ENCODE measurements around the gene DRAM1. TPM values are rescaled to one million over a fixed set of nuclear protein-coding genes. Genes with fewer than 3 reads are reported as not detected.
"Not testable (repeated sequence)": the region's sequence is repeated elsewhere in the genome, so short reads cannot be mapped to it uniquely, and the experiment has no call there.

The DRAM1 gene
- total RNA-seq, 4 donors from 2014 or later: 10.0 to 24.9 (median 17.8) TPM

- H3K9me3 ChIP-seq: no peaks in the 10 kb centered on the region
- TF ChIP-seq CTCF (IDR thresholded peaks at IDR 0.05): no peak
- peaks cover 0 to 14% (median 4%) of the 10 kb centered on the region in 4 donors for H3K4me1 ChIP-seq
- no peaks in the 10 kb centered on the region for H3K27me3 ChIP-seq
- H3K36me3 ChIP-seq: no peaks in the 10 kb centered on the region
- no peak overlapping the region for H3K4me3 ChIP-seq
- intact Hi-C loops (cut with DNase I): no loop called here
- DNase-seq (ENCODE audit: extremely low spot score): no peak
- 89% methylated on average over 3 of the region's 3 CpGs for WGBS
- no peak overlapping the region for H3K27ac ChIP-seq (replicated peaks in 1 of 4)
These were observed 19.0 kb upstream of the DRAM1 start for GRCh38 chr12:101858361-101858760.

- H3K27me3 ChIP-seq: no peaks in the 10 kb centered on the region
- no peak overlapping the region for H3K27ac ChIP-seq (replicated peaks in 1 of 4)
- intact Hi-C loops (cut with DNase I): no loop called here
- no peak for DNase-seq (ENCODE audit: extremely low spot score)
- TF ChIP-seq CTCF (IDR thresholded peaks at IDR 0.05) (no peak), POLR2AphosphoS5 (IDR thresholded peaks at IDR 0.05) (no peak), EP300 (IDR thresholded peaks at IDR 0.05) (no peak), POLR2A (IDR thresholded peaks at IDR 0.05; ENCODE audit: low read depth) (no peak)
- no peaks in the 10 kb centered on the region for H3K9me3 ChIP-seq
- H3K36me3 ChIP-seq: no peaks in the 10 kb centered on the region
- no peak overlapping the region for H3K4me3 ChIP-seq
- peaks cover 0 to 13% (median 4%) of the 10 kb centered on the region in 4 donors for H3K4me1 ChIP-seq
These were observed 17.4 kb upstream of the DRAM1 start for GRCh38 chr12:101859664-101860607.

- H3K27me3 ChIP-seq; H3K9me3 ChIP-seq; intact Hi-C loops (cut with DNase I); H3K27ac ChIP-seq (replicated peaks in 1 of 4); DNase-seq (ENCODE audit: extremely low spot score); H3K4me1 ChIP-seq; H3K36me3 ChIP-seq; H3K4me3 ChIP-seq: not testable (repeated sequence)
- 86% methylated on average over 2 of the region's 2 CpGs for WGBS
These were observed 15.7 kb upstream of the DRAM1 start for GRCh38 chr12:101861688-101862087.

GRCh38 chr12:101862245-101862644, 15.1 kb upstream of the DRAM1 start:
- TF ChIP-seq CTCF (IDR thresholded peaks at IDR 0.05) (no peak), POLR2A (IDR thresholded peaks at IDR 0.05; ENCODE audit: low read depth) (no peak), EP300 (IDR thresholded peaks at IDR 0.05) (no peak), POLR2AphosphoS5 (IDR thresholded peaks at IDR 0.05) (no peak)
- WGBS: 98% methylated on average over 2 of the region's 2 CpGs
- Histone ChIP-seq H3K36me3 (no peaks in the 10 kb centered on the region), H3K4me1 (peaks cover 0 to 3% (median 0%) of the 10 kb centered on the region in 4 donors), H3K9me3 (no peaks in the 10 kb centered on the region), H3K27ac (replicated peaks in 1 of 4) (no peak overlapping the region), H3K4me3 (no peak overlapping the region), H3K27me3 (no peaks in the 10 kb centered on the region)
- intact Hi-C loops (cut with DNase I): no loop called here
- no peak for DNase-seq (ENCODE audit: extremely low spot score)

GRCh38 chr12:101863981-101864380, 13.4 kb upstream of the DRAM1 start:
- no peak for TF ChIP-seq POLR2AphosphoS5 (IDR thresholded peaks at IDR 0.05)
- no peak for TF ChIP-seq EP300 (IDR thresholded peaks at IDR 0.05)
- TF ChIP-seq CTCF (IDR thresholded peaks at IDR 0.05): no peak
- no peak for TF ChIP-seq POLR2A (IDR thresholded peaks at IDR 0.05; ENCODE audit: low read depth)
- Histone ChIP-seq H3K4me1 (no peaks in the 10 kb centered on the region), H3K36me3 (no peaks in the 10 kb centered on the region), H3K27ac (replicated peaks in 1 of 4) (no peak overlapping the region), H3K27me3 (no peaks in the 10 kb centered on the region), H3K4me3 (no peak overlapping the region), H3K9me3 (no peaks in the 10 kb centered on the region)
- intact Hi-C loops (cut with DNase I): no loop called here
- DNase-seq (ENCODE audit: extremely low spot score): no peak
